GM12801 (cell line): ENCODE measurements around the gene TRABD2B.

Experiments used
- CTCF ChIP-seq: IDR thresholded peaks from one replicate; pipeline ENCODE4 v1.5.1; 2011; ENCODE audit warnings: control low read depth; ENCODE audit not compliant: insufficient read length; ENCODE audit errors: extremely low read depth

Gene TRABD2B

GRCh38 chr1:47847763-47848162, 149.4 kb downstream of the TRABD2B start:
- TF ChIP-seq CTCF = no peak

GRCh38 chr1:47844558-47844955, 152.6 kb downstream of the TRABD2B start:
- TF ChIP-seq CTCF = no peak

- TF ChIP-seq CTCF = no peak
Observed at GRCh38 chr1:47843781-47844557, 153.2 kb downstream of the TRABD2B start.

- TF ChIP-seq CTCF = no peak
Observed at GRCh38 chr1:47843059-47843458, 154.1 kb downstream of the TRABD2B start.

GRCh38 chr1:47842228-47842919, 154.8 kb downstream of the TRABD2B start:
- TF ChIP-seq CTCF = no peak

- no peak for TF ChIP-seq CTCF
Observed at GRCh38 chr1:47841356-47841755, 155.8 kb downstream of the TRABD2B start.

GRCh38 chr1:47840393-47841190, 156.6 kb downstream of the TRABD2B start:
- no peak for TF ChIP-seq CTCF
